GM19099 (cell line): ENCODE measurements around the gene RHOBTB3.

Source experiments
- POLR2A ChIP-seq: IDR thresholded peaks from 3 replicates; pipeline ENCODE4 v1.6.1; 2011; ENCODE audit warnings: low read depth; ENCODE audit not compliant: insufficient read length; ENCODE audit errors: extremely low read depth

Gene RHOBTB3

GRCh38 chr5:95726811-95727763 lies 4.0 kb upstream of the RHOBTB3 start:
- no peak for TF ChIP-seq POLR2A

- no peak for TF ChIP-seq POLR2A
Measured at GRCh38 chr5:95727764-95728191, 3.4 kb upstream of the RHOBTB3 start.

- no peak for TF ChIP-seq POLR2A
Measured at GRCh38 chr5:95728494-95729114, 2.5 kb upstream of the RHOBTB3 start.

- TF ChIP-seq POLR2A, result no peak
Measured at GRCh38 chr5:95729115-95730010, 1.8 kb upstream of the RHOBTB3 start.

- no peak for TF ChIP-seq POLR2A
Measured at GRCh38 chr5:95730011-95730700, 980 bp upstream of the RHOBTB3 start.

- TF ChIP-seq POLR2A, result no peak
Measured at GRCh38 chr5:95731571-95732554, 727 bp downstream of the RHOBTB3 start.

GRCh38 chr5:95733107-95733665 lies 2.0 kb downstream of the RHOBTB3 start:
- no peak for TF ChIP-seq POLR2A

GRCh38 chr5:95734187-95734586 lies 3.1 kb downstream of the RHOBTB3 start:
- TF ChIP-seq POLR2A, result no peak

- TF ChIP-seq POLR2A, result no peak
Measured at GRCh38 chr5:95734906-95735305, 3.8 kb downstream of the RHOBTB3 start.

GRCh38 chr5:95735406-95735805 lies 4.3 kb downstream of the RHOBTB3 start:
- TF ChIP-seq POLR2A, result no peak

GRCh38 chr5:95738072-95738471 lies 6.9 kb downstream of the RHOBTB3 start:
- TF ChIP-seq POLR2A, result no peak

- no peak for TF ChIP-seq POLR2A
Measured at GRCh38 chr5:95738834-95739233, 7.7 kb downstream of the RHOBTB3 start.

GRCh38 chr5:95739857-95740256 lies 8.7 kb downstream of the RHOBTB3 start:
- TF ChIP-seq POLR2A, result no peak
